GM12874 (cell line): ENCODE data around the gene LAMC2.

Source experiments
- TF ChIP-seq, protein P1 (sequence below): IDR thresholded peaks from 2 replicates; pipeline ENCODE4 v1.5.1; 2011; ENCODE audit warnings: low read depth, mild to moderate bottlenecking, control low read depth, low read length, moderate library complexity; ENCODE audit not compliant: insufficient read depth

Gene LAMC2

DNA sequence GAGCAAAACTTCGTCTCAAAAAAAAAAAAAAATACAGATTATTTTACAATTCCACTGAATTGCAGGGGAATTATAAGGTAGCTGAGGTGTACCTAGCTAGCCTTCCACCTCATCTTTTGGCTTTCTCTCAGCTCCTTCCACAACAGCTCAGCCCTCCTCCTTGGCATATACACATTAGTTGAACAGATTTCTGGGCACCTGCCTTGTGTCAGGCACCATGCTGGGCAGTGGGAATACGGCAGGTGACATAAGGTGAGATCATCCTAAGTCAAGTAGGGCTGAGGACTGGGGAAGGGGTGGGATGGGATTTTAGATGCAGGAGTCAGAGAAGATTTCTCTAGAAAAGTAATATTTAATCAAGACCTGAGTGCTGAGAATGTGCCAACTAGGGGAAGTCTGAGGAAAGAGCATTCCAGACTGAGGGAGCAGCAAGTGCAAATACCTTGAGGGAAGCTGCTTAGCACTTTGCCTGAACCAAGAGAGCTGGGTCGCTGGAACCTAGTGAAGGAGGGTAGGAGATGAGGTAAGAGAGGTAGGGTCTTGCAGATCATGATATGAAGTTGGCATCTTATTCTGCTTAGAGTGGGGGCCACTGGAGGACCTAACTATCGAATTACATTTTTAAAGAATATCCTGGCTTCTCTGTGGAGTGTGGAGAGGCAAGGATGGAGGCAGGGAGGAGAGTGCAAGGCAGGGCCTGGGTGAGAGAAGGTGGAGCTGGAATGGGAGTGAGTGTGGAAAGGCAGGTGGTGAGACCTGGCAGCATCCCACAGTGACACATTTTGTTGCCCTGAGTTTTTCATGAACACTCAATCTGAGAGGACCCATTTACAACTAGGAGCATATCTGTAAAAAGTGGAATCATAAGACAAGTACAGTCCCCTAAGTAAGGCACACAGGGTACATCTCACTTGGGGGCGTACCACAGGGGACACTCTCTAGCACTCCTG lies 28.2 kb downstream of the LAMC2 start:
- TF ChIP-seq, protein P1, sequence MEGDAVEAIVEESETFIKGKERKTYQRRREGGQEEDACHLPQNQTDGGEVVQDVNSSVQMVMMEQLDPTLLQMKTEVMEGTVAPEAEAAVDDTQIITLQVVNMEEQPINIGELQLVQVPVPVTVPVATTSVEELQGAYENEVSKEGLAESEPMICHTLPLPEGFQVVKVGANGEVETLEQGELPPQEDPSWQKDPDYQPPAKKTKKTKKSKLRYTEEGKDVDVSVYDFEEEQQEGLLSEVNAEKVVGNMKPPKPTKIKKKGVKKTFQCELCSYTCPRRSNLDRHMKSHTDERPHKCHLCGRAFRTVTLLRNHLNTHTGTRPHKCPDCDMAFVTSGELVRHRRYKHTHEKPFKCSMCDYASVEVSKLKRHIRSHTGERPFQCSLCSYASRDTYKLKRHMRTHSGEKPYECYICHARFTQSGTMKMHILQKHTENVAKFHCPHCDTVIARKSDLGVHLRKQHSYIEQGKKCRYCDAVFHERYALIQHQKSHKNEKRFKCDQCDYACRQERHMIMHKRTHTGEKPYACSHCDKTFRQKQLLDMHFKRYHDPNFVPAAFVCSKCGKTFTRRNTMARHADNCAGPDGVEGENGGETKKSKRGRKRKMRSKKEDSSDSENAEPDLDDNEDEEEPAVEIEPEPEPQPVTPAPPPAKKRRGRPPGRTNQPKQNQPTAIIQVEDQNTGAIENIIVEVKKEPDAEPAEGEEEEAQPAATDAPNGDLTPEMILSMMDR = no peak

DNA sequence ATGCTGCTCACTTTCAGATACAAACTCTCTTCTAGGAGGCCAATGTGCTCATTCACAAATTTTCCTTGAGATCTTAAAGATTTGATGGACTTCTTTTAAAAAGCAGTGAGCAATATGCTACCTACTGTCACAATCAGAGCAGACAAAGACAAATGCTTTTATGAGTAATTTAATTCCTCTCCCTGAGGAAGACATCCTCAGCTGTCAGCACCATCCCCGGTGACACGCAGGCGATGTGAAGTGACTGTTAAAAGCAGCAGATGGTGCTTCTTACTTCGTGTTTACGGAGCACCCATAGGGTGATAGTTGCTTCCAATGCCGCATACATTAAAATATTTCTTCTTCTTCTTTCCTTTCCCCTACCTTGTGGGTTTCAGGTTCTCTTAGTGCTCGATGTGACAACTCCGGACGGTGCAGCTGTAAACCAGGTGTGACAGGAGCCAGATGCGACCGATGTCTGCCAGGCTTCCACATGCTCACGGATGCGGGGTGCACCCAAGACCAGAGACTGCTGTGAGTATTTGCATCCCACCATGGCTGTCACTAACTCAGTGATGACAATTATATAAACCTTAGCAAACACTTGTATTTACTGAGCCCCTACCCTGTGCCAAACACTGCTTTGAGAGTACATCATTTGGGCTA lies 29.1 kb downstream of the LAMC2 start:
- TF ChIP-seq, protein P1 = no peak

DNA sequence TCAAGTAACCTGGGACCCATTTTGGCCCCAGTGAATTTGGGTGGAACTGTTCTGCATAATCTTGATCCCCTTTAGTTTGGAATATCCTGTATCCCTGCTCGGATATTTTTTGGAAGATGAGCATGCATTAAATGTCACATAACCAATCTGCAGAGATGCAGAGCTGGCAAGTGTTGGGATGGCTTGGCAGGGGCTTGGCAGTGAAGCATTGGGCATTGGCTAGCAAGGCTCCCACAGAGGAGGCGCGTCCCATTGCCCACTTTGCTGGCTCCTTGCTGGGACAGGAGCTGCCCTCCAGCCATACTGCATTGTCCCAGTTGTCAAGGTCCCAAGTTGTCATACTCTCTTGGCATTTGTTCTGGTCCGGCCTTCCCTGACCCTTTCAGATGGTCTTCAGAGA lies 29.9 kb downstream of the LAMC2 start:
- TF ChIP-seq, protein P1 = no peak

DNA sequence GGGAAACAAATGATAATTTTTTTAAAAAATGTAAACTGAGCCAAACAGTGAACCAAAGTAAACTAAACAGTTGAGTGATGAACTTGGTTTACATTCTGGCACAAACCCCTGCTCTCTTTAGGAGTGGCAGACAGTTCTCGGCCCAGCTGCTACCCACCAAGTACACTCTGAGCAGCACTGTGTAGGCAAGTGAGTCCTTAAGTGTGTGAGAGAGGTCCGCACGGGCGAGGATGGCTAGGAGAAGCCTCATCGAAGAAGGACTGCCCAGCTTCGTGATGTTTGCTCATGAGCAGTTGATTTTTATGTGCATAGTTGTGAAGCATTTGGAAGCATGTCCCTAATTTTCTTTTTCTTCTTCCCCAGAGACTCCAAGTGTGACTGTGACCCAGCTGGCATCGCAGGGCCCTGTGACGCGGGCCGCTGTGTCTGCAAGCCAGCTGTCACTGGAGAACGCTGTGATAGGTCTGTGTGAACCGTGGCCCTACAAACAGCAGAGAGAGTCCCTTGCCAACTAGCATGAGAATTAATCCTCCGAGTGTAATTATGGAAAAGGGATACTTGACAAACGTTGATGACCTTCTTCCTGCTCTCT lies 32.1 kb downstream of the LAMC2 start:
- TF ChIP-seq, protein P1 = no peak

DNA sequence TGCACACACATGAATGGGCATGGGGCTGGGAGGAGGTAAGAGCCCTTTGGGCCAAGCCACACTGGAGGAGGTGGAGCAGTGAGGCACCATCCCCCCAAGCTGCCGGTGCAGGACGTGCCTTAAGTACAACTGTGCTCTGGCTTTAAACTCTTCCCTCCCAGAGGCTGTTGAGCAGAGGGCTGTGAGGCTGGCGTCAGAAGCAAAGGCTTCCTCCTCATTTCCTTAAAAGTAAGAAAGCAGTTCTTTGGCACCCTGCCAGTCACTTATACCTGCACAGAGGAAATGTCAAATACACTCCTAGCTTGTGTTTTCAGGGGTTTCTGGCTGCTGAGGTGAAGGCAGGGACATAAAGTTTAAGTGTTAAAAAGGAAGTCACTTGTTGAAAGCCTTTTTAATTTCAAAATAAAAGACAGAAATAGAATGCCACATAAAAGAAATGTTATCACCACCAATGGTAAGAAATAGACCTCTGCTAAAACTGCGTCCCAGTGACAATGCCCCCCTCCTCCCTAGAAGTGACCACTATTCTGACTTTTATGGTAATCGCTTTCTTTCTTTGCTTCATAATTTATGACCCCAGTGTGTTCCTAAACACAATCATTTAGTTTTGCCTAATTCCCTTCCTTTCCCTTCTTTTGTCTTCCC lies 33.0 kb downstream of the LAMC2 start:
- TF ChIP-seq, protein P1 = no peak

DNA sequence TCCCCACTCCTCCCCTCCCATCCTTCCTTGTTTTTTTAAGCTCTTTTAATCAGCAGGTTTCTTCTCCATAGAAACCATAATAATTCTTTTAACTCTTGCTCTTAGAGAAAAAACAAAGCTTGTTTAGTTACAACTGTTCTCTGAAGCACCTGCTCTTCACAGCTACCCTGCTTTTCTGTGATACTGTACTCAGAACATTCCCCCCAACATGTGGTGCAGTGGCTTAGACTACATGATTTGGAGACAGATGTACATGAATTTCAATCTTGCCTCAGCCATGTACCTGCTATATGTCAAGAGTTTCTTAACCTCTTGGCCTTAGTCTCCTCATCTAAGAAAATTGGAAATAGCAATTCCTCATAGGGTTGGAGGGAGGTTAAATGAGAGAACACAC lies 33.5 kb downstream of the LAMC2 start:
- TF ChIP-seq, protein P1 = no peak

DNA sequence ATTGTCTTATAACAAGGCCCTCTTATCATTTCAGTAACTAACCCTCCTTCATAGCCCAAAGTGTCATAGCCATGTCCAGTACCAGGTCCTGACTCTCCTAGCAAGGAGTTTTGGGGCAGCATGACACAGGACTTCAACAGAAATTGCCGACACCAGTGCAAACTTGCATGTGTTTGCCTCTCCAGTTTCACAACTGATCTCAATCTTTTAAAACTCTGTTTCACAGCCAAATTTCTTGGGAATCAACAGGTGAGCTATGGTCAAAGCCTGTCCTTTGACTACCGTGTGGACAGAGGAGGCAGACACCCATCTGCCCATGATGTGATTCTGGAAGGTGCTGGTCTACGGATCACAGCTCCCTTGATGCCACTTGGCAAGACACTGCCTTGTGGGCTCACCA lies 36.8 kb downstream of the LAMC2 start:
- TF ChIP-seq, protein P1 = no peak
